Stimulated activated CD8-positive, alpha-beta memory T cell treated with anti-CD3 and anti-CD28 coated beads, Interleukin-15, amount 100 ng/mL, for 24 hours (primary cell): ENCODE measurements around the gene CHST15.

Experiments
- DNase-seq: peaks from one replicate; pipeline ENCODE4 v3.0.0-alpha.2; 2020; ENCODE audit warnings: low read depth

CHST15 gene

GRCh38 chr10:124011464-124011863, 81.9 kb downstream of the CHST15 start:
- DNase-seq, result no peak

GRCh38 chr10:124010563-124011131, 82.8 kb downstream of the CHST15 start:
- DNase-seq, result no peak

GRCh38 chr10:124010024-124010423, 83.4 kb downstream of the CHST15 start:
- no peak for DNase-seq

- no peak for DNase-seq
These were observed 84.0 kb downstream of the CHST15 start for GRCh38 chr10:124009231-124010015.

- DNase-seq, result no peak
These were observed 84.7 kb downstream of the CHST15 start for GRCh38 chr10:124008681-124009080.

DNA sequence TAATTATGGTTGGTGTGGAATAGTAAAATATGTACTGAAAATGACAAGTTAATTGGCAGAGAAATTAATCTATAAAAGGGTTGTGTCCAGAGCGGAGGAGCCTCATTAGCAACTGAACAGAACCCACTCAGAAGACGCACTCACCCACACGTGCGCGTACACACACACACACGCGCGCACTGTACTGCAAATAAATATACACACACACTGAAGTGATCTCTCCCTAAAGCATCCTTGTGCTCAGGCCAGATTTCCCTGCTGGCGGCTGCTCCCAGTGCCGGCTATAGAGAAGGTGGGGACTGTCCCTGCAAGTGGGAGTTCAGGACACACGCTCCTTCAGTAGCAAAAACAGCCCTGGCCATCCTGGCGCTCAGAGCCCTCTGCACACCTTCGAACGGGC, 85.2 kb downstream of the CHST15 start:
- DNase-seq, result no peak

GRCh38 chr10:124007773-124008145, 85.6 kb downstream of the CHST15 start:
- no peak for DNase-seq

DNA sequence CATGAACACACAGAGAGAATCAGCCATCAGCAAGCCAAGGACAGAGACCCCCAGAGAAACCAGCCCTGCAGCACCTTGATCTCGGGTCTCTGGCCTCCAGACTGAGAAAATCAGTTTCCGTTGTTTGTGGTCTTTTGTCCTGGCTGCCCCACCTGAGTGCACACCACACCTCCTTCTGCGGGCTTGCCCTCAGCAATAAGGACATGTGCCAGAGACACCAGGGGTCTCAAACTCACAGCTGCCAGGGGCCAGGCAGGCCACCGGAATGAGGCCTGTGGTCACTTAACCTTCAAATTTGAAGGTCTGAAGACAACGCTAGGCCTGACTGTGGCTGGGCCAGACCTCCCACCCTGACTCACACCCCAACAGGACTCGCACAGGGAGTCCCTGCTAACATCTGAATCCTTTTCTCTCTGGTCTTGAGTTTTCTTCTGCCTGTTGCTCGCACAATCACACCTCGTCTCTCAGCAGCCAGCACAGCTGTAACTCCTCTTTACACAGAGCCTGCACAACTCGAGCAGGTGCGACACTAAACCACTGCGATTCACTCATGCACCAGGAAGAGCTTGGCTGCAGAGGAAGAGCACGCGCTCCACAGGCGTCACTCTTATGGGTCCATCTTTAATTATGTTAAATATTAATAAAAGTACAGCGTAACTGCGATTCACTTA, 86.2 kb downstream of the CHST15 start:
- no peak for DNase-seq

DNA sequence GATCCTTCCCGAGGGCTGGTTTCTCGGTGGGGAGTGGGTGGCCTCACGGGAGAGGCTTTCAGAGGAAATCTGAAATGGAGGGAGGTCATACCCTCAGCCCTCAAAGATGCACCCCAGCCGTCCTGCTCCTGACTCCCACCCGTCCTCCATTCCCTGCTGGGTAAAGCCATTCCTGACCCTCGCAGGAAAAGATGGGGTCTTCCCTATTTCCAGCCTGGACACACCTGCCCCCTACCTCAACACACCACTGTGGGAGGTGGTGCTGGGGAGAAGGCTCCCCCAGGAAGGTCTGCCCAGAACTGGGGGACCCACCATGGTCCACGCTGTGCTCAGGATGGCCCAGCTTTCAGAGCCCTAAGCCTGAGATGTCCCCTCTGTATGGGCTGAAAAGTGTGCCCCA, 86.9 kb downstream of the CHST15 start:
- no peak for DNase-seq

- no peak for DNase-seq
These were observed 87.4 kb downstream of the CHST15 start for GRCh38 chr10:124005991-124006392.

DNA sequence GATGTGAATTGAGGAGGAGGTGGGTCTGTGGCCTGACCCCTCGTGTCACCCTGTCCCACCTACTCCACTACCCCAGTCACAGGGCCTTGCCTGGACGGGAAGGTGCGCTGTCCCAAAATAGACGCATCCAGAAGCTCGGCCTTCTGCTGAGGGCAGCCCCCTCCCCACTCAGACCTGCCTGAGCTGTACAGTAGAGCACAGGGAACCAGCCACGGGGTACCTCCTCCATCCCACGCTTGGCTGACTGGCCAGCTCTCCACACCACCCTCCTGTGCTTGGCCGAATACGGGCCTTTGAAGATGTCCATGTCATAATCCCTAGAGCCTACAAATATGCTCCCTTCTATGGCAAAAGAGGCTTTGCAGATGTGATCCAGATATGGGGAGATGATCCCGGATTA, 88.3 kb downstream of the CHST15 start:
- no peak for DNase-seq

DNA sequence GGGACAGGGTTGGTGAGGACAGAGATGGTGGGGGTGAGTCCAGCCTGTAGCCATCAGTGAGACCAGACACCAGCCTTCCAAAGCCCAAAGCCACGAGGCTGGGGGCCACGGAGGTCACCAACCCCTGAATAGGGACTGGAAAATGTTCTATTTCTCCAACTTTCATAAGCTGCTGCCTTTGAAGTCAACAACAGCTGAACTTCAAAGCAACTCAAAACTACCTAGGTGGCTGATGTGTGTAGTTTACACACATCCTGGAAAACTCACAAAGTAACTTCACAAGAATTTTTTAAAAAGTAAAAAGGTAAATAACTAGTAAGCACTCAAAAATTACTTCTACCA, 88.8 kb downstream of the CHST15 start:
- no peak for DNase-seq

GRCh38 chr10:124003871-124004662, 89.3 kb downstream of the CHST15 start:
- DNase-seq, result no peak

DNA sequence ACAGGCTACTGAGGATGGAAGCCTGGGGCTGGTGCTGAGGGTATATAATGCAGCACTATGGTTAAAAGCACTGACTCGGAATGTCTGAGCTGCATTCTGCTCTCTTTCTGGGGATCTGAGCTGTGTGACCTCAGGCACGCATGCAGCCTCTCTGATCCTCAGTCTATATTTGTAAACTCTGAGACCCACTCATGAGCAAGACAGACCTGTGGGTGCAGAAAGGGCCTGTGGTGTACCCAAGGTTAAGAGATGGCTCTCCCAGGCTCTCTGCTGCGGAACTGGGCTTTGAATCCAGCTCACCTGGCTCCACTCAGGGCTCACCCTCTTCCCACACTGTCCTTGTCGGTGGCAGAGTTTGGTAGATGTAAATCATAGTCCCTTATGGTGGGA, 89.9 kb downstream of the CHST15 start:
- DNase-seq, result no peak

DNA sequence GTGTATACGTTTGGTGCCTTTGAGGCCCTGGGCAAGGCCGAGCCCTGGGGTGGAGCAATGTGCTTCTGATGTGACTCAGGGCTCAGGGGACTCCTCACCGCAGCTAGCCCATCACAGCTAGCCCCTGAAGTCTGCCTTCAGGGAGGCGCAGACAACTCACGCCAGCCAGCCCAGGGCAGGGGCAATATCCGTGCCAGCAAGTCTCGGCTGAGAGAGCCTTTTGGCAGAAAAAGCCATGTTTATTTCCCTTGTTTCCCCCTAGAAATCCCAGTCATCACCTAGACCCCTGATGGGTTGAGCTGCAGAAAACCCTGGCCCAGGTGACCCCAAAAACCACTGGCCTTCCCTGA, 90.4 kb downstream of the CHST15 start:
- DNase-seq, result no peak

- DNase-seq, result no peak
These were observed 90.9 kb downstream of the CHST15 start for GRCh38 chr10:124002391-124003069.

- DNase-seq, result no peak
These were observed 91.8 kb downstream of the CHST15 start for GRCh38 chr10:124001391-124002148.

DNA sequence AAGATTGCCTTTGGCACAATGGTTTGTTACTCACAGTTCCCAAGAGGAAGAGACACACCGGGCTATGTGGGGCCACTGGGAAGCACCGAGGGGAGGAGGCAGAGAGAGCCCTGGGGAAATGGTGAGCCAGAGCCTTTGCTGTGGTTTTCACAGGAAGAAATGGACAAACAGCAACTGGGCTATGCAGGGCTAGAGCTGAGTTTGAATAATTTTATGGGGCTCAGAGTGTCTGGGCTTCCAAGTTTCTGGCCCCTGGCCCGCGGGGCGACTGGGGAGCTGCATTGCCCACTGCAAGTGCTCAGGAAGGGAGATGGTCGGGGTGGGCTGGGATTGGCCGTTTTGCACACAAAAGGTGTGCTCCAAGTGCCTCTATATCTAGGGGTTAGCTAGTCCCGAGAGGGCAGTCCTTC, 92.6 kb downstream of the CHST15 start:
- no peak for DNase-seq

GRCh38 chr10:123999956-124000615, 93.3 kb downstream of the CHST15 start:
- no peak for DNase-seq

GRCh38 chr10:123999261-123999660, 94.1 kb downstream of the CHST15 start:
- DNase-seq, result no peak
